Measurements from ENCODE around the gene STRN3.

DNA sequence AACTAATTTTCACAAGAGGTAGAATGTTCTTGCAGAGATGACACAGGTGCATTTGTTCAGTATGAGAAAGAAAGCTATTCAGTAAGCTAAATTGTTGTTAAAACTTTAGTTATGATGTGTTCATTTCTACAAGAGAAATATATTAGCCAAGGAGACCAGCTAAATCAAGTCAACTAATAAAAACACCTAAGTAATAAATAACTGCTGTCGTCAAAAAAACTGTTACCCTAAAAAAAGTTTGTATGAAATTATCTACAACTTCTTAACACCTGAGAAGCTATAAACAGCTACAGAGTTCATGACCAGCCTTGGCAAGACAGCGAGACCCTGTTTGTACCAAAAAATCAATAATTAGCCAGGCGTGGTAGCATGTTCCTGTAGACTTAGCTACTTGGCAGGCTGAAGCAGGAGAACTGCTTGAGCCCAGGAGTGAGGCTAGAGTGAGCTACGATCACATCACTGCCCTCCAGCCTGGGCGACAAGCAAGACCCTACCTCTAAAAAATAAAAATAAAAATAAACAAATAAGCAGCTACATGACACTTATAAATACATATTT is 68.3 kb downstream of the STRN3 start:
- TF ChIP-seq, protein P1, sequence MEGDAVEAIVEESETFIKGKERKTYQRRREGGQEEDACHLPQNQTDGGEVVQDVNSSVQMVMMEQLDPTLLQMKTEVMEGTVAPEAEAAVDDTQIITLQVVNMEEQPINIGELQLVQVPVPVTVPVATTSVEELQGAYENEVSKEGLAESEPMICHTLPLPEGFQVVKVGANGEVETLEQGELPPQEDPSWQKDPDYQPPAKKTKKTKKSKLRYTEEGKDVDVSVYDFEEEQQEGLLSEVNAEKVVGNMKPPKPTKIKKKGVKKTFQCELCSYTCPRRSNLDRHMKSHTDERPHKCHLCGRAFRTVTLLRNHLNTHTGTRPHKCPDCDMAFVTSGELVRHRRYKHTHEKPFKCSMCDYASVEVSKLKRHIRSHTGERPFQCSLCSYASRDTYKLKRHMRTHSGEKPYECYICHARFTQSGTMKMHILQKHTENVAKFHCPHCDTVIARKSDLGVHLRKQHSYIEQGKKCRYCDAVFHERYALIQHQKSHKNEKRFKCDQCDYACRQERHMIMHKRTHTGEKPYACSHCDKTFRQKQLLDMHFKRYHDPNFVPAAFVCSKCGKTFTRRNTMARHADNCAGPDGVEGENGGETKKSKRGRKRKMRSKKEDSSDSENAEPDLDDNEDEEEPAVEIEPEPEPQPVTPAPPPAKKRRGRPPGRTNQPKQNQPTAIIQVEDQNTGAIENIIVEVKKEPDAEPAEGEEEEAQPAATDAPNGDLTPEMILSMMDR (IDR thresholded peaks at IDR 0.05), result no peak
- no peak for TF ChIP-seq POLR2A (IDR thresholded peaks at IDR 0.05)
